HG03108 (cell line): Measurements from ENCODE around the gene ACTN2.

Experiments
- ATAC-seq: cut with Tn5 transposase; IDR thresholded peaks from one replicate; pipeline ENCODE4 v1.9.1; 2021; ENCODE audit warnings: moderate library complexity; ENCODE audit not compliant: unreplicated experiment

The ACTN2 gene

GRCh38 chr1:236765831-236766230 is 79.5 kb downstream of the ACTN2 start:
- no peak for ATAC-seq

DNA sequence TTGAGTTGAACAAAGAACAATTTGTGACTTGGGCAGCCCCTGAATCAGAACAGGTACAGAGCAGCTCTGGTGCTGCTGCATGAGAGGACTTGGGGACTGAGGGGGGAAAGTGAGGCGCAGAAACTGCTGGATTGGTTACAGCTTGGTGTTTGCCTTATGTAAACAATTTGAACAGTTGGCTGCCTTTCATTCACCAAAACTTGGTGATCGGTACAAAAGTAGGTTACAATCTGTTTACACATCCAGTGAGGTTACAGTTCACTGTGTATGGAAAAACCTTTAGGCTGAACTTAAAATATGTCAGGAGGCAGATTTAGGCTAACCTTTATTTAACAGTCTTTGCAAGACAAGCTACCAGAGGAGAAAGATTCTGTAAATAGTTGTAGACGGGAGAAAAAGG is 80.2 kb downstream of the ACTN2 start:
- ATAC-seq: no peak

DNA sequence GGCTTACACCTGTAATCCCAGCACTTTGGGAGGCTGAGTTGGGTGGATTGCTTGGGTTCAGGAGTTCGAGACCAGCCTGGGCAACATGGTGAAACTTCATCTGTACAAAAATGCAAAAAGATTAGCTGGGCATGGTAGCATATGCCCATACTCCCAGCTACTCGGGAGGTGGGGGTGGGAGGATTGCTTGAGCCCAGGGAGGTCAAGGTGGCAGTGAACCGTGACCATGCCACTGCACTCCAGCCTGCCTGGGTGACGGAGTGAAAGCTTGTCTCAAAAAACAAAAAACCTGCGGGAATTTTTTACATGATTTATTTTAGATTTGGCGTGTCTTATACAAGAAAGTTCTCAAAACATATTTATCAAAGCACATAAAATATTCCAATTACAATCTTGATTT is 81.0 kb downstream of the ACTN2 start:
- ATAC-seq: no peak

GRCh38 chr1:236768601-236769000 is 82.3 kb downstream of the ACTN2 start:
- no peak for ATAC-seq

GRCh38 chr1:236773919-236774318 is 87.6 kb downstream of the ACTN2 start:
- ATAC-seq: no peak

DNA sequence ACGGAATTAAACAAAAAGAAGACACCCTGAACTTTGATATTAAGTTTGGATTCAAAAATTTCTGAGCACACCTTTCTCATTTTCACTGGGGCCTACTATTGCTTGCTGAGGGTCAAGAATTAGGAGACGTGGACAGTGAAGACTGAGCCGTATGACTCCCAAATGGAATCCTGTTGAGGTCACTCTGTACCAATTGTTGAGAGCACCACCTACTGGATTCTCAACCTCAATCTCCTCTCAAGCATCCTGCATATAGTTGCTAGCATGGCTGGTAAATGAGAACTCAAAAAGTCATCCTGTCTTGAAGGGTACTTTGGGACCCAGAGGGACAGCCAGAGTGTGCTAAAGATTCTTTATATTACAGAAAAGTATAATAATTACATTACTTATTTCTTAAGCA is 88.6 kb downstream of the ACTN2 start:
- ATAC-seq: no peak

- no peak for ATAC-seq
Measured at GRCh38 chr1:236779312-236779711, 93.0 kb downstream of the ACTN2 start.

DNA sequence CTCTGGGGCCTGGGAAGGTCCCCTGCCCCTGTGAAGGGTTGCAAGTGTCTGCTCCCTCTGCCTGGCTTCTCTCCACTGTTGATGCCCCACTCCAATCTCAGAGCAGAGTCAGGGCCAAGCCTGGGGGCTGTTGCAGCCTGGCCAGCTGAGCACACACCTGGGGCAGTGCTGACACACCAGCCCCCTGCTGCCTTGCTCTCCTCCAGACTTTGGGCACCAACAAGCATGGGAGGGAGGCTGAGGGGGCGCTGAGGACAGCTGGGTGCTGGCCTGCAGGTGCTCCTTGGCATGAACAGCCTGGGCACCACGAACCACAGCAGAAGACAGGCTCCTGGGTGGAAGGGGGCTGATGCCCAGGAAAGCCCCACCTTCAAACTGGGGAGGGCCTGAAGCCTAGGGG is 99.2 kb downstream of the ACTN2 start:
- no peak for ATAC-seq

- no peak for ATAC-seq
Measured at GRCh38 chr1:236786453-236786852, 100.2 kb downstream of the ACTN2 start.

DNA sequence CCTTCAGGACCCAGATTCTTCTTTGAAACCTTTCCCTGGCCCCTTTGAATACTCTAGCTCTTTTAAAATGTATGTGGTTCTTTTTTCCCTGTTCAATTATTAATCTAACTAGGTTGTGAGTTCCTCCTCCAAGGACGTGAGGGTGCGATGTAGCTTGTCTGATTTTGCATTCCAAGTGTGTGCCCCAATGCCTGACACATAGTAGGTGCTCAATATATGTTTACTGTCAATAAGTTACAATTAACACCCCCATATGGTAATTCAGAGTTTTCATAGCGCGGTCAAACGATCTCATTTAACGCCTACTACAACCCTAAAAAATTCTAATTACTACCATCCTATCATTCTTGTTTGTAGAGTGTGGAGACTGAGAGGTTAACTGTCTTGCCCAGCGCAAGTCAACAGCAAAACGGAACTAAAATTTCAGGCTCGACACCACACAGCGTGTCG is 108.3 kb downstream of the ACTN2 start:
- ATAC-seq: no peak

DNA sequence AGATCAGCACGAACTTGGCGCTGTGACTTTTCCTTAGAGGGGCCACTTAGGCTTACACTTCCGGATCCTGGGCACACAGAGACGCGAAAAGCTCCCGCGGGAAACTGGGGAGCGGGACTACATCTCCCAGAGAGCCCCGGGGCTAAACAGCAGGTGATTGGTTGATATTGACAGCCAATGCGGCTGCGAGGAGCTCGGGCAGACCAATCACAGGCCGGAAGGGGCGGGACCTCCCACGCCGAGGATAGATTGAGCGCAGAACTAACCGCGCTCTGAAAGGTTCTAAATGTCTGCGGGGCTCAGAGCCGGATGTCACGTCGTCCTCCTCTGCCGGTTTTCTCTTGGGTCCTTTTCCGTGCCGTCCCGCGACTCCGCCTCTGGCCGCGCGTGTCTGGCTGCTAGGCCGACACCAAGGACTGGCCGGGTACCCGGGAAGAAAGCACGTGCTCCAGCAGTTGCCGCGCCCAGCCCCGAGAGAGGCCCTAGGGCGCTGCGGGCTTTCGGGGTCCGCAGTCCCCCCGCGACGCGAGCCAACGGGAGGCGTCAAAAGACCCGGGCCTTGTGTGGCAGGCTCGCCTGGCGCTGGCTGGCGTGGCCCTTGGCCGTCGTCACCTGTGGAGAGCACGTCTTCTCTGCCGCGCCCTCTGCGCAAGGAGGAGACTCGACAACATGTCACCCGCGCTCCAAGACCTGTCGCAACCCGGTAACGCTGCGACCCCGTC is 108.9 kb downstream of the ACTN2 start, which contains the start of gene MTR:
TSS of gene MTR (plus strand) at position 258 of the 722 bp plus-strand sequence. CDS start at position 670, 412 bp downstream.
- ATAC-seq: peak; percentile 98

DNA sequence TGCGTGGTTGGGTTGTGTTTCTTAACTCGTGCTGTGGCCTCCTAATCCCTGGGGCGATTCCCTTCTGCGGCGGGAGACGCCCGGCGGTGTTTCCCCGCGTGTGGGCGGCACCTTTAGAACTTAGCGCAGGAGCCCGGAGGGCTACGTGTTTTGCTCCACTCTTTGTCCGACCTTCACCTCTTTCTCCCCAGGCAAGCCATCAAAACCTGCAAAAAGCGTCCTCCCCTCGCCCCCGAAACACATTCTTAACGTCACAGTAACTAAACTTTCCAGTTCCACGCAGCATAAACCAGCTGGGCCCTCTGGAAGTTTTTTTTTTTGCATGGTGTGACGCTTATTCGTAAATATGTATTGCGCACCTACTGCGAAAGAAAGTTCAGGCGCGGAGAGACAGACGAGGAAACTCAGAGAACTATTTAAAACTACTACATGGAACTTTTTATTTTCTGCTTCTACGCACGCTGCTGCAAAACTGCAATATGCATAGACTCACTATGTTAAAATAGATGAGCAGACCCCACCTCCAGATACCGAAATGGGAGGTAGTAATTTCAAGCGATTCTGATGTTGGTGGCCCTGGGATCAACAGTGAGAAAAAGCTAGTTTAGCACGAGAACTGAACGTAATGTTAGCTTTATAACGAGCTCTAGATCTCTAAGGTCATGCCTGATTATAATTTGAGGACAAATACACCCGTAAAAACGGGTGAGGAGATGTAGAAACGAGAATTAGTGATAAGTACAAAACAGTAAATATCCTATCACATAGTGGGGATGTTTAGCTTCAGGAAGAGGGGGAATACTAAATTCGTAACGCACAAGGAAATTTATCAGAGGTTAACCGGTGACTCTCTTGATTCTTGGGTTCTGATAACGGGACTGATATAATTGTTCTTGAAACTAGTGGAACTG is 109.7 kb downstream of the ACTN2 start:
- peak; percentile 28 for ATAC-seq

- no peak for ATAC-seq
Measured at GRCh38 chr1:236799001-236799400, 112.7 kb downstream of the ACTN2 start.

GRCh38 chr1:236800002-236800620 is 113.8 kb downstream of the ACTN2 start:
- no peak for ATAC-seq

DNA sequence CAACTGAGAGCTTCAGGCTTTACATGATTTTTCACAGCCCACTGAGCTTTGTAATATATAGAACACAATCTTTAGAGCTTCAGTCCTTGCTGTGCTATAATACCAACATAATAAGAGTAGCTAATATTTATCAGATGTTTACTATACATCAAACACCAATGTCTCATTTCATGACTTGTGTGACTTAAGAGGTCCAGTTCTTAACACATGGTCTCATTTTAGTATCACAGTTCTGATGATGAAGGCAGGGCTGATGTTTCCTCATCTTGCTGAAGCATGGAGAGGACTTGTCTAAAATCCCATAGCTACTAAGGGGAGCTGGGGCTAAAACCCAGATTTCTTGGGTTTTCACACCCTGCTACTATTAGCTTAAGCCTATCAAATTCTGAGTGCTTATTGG is 114.3 kb downstream of the ACTN2 start:
- no peak for ATAC-seq

GRCh38 chr1:236802264-236802663 is 116.0 kb downstream of the ACTN2 start:
- ATAC-seq: no peak

- no peak for ATAC-seq
Measured at GRCh38 chr1:236806634-236807033, 120.3 kb downstream of the ACTN2 start.

- ATAC-seq: no peak
Measured at GRCh38 chr1:236808005-236808404, 121.7 kb downstream of the ACTN2 start.

- ATAC-seq: no peak
Measured at GRCh38 chr1:236808564-236809130, 122.3 kb downstream of the ACTN2 start.

- ATAC-seq: no peak
Measured at GRCh38 chr1:236809148-236809547, 122.8 kb downstream of the ACTN2 start.

- no peak for ATAC-seq
Measured at GRCh38 chr1:236810018-236810417, 123.7 kb downstream of the ACTN2 start.
